CD4-positive, alpha-beta T cell (primary cell): ENCODE results near the gene CAT. TPM values are rescaled to one million over a fixed set of nuclear protein-coding genes. Genes with fewer than 3 reads are reported as not detected.

Experiments
- ATAC-seq: fragments of 200-7000 bp; cut with Tn5 transposase; one replicate; pipeline ENCODE4 v1.10.0; 2022; ENCODE audit warnings: mild to moderate bottlenecking; ENCODE audit not compliant: poor library complexity
- CTCF ChIA-PET: fragments of 350-600 bp; sonication (Branson Sonifier 250); formaldehyde crosslinking; loops from one replicate; lab custom pipeline; 2021; ENCODE audit warnings: antibody characterized with exemption, inconsistent platforms; lab: Charles Lee
- POLR2A ChIA-PET: fragments of 350-600 bp; sonication (Branson Sonifier 250); formaldehyde crosslinking; loops from one replicate; lab custom pipeline; 2021; ENCODE audit warnings: antibody characterized with exemption, inconsistent platforms; lab: Charles Lee
- DNase-seq, 14 experiments: peaks; one replicate each; pipeline ENCODE4 v3.0.0-alpha.2; 2013 to 2020; ENCODE audit warnings: mixed read lengths in 2 of 14
- H3K27ac ChIP-seq, 2 donors: one replicate each; pipeline versions ENCODE4 v1.5.1 to v1.7.0; 2013; ENCODE audit warnings: low read length in 2 of 2, low read depth in 1 of 2, mild to moderate bottlenecking in 1 of 2
- H3K27me3 ChIP-seq, 2 experiments: 1 replicate in 1 of 2; 2 replicates in 1 of 2; pipeline versions ENCODE4 v1.6.1 to v1.7.0; 2013; ENCODE audit warnings: low read length in 2 of 2, control low read depth in 1 of 2, mild to moderate bottlenecking in 1 of 2, moderate library complexity in 1 of 2; ENCODE audit not compliant: insufficient read depth in 2 of 2, control insufficient read depth in 1 of 2
- H3K36me3 ChIP-seq: one replicate; pipeline ENCODE4 v1.6.1; 2013; ENCODE audit warnings: low read length, control low read depth; ENCODE audit not compliant: insufficient read depth
- H3K4me1 ChIP-seq: one replicate; pipeline ENCODE4 v1.6.1; 2013; ENCODE audit warnings: low read length, control low read depth; ENCODE audit not compliant: insufficient read depth
- H3K4me3 ChIP-seq: one replicate; pipeline ENCODE4 v1.5.1; 2013; ENCODE audit warnings: mild to moderate bottlenecking, low read length, moderate library complexity
- H3K9me3 ChIP-seq, 2 experiments: 1 replicate in 1 of 2; 2 replicates in 1 of 2; pipeline versions ENCODE4 v1.6.1 to v1.7.0; 2013; ENCODE audit warnings: low read length in 2 of 2, mild to moderate bottlenecking in 2 of 2, control low read depth in 1 of 2, moderate library complexity in 1 of 2; ENCODE audit not compliant: control insufficient read depth in 1 of 2, insufficient read depth in 1 of 2
- H3K27ac Mint-ChIP-seq: one replicate; pipeline ENCODE4 v1.8.0; 2020; ENCODE audit warnings: mixed read lengths
- H3K27me3 Mint-ChIP-seq: one replicate; pipeline ENCODE4 v1.8.0; 2021; ENCODE audit warnings: mixed read lengths
- H3K36me3 Mint-ChIP-seq: one replicate; pipeline ENCODE4 v1.8.0; 2021; ENCODE audit warnings: low read depth, mixed read lengths
- H3K4me1 Mint-ChIP-seq: one replicate; pipeline ENCODE4 v1.8.0; 2021; ENCODE audit warnings: low read depth, mixed read lengths
- H3K4me3 Mint-ChIP-seq: one replicate; pipeline ENCODE4 v1.8.0; 2020; ENCODE audit warnings: mild to moderate bottlenecking, mixed read lengths
- H3K9me3 Mint-ChIP-seq: one replicate; pipeline ENCODE4 v1.8.0; 2020; ENCODE audit warnings: mixed read lengths
- CTCF ChIP-seq: fragments of 200-600 bp; IDR thresholded peaks from one replicate; pipeline ENCODE4 v1.8.0; 2022; ENCODE audit warnings: antibody characterized with exemption, mild to moderate bottlenecking
- intact Hi-C, 2 experiments: fragments of 100-400 bp; cut with DNase I in 1 of 2; cut with micrococcal nuclease in 1 of 2; formaldehyde crosslinking; loops; one replicate each; pipeline versions ENCODE4 v1.15.1 to v1.9.0; 2023 to 2025; cut with DNase I, micrococcal nuclease
- total RNA-seq, 174 experiments: library from RNA in 2 of 174; stranded (reverse) in 2 of 174; gene quantifications; one replicate each; pipeline ENCODE4 v1.2.3 and lab custom pipeline; 2021 to 2026

The CAT gene
- total RNA-seq, 2 experiments from 2014 or later: 8.5 to 9.8 TPM

- intact Hi-C loops: no loop called here
- no peaks in the 10 kb centered on the region for H3K9me3 ChIP-seq
- H3K4me3 ChIP-seq: no peak overlapping the region
- CTCF ChIA-PET: no interaction called here
- DNase-seq (no peak), ATAC-seq (no peak)
- no peaks in the 10 kb centered on the region for H3K36me3 ChIP-seq
- TF ChIP-seq CTCF: no peak
- Mint-ChIP-seq H3K4me1 (no peaks in the 10 kb centered on the region), H3K27me3 (no peaks in the 10 kb centered on the region), H3K27ac (no peak overlapping the region), H3K9me3 (no peaks in the 10 kb centered on the region), H3K4me3 (no peak overlapping the region), H3K36me3 (no peaks in the 10 kb centered on the region)
- POLR2A ChIA-PET: no interaction called here
- no peaks in the 10 kb centered on the region for H3K27me3 ChIP-seq
- H3K4me1 ChIP-seq: no peaks in the 10 kb centered on the region
- H3K27ac ChIP-seq: no peak overlapping the region
These were observed 44.6 kb downstream of the CAT start for GRCh38 chr11:34483106-34483874.

- no peaks in the 10 kb centered on the region for H3K27me3 Mint-ChIP-seq
- intact Hi-C loops: no loop called here
- no peak for TF ChIP-seq CTCF
- no peaks in the 10 kb centered on the region for H3K9me3 Mint-ChIP-seq
- H3K27ac Mint-ChIP-seq: no peak overlapping the region
- Histone ChIP-seq H3K27ac (no peak overlapping the region), H3K4me1 (no peaks in the 10 kb centered on the region), H3K4me3 (no peak overlapping the region), H3K36me3 (no peaks in the 10 kb centered on the region), H3K9me3 (no peaks in the 10 kb centered on the region), H3K27me3 (no peaks in the 10 kb centered on the region)
- H3K36me3 Mint-ChIP-seq: no peaks in the 10 kb centered on the region
- H3K4me3 Mint-ChIP-seq: no peak overlapping the region
- CTCF ChIA-PET: no interaction called here
- ATAC-seq (no peak), DNase-seq (no peak)
- POLR2A ChIA-PET: no interaction called here
- H3K4me1 Mint-ChIP-seq: no peaks in the 10 kb centered on the region
These were observed 48.7 kb downstream of the CAT start for GRCh38 chr11:34487430-34487829.

- H3K4me3 Mint-ChIP-seq: no peak overlapping the region
- H3K4me3 ChIP-seq: no peak overlapping the region
- H3K9me3 Mint-ChIP-seq: no peaks in the 10 kb centered on the region
- no peaks in the 10 kb centered on the region for H3K36me3 Mint-ChIP-seq
- DNase-seq (no peak), ATAC-seq (no peak)
- TF ChIP-seq CTCF: no peak
- CTCF ChIA-PET: no interaction called here
- H3K36me3 ChIP-seq: no peaks in the 10 kb centered on the region
- H3K27me3 Mint-ChIP-seq: peaks cover 5% of the 10 kb centered on the region
- H3K27ac Mint-ChIP-seq: no peak overlapping the region
- no peaks in the 10 kb centered on the region for H3K27me3 ChIP-seq
- no peak overlapping the region for H3K27ac ChIP-seq
- no peaks in the 10 kb centered on the region for H3K4me1 Mint-ChIP-seq
- H3K4me1 ChIP-seq: no peaks in the 10 kb centered on the region
- no peaks in the 10 kb centered on the region for H3K9me3 ChIP-seq
- POLR2A ChIA-PET: no interaction called here
- intact Hi-C loops: no loop called here
These were observed 50.3 kb downstream of the CAT start for GRCh38 chr11:34488855-34489557.
